Subcutaneous adipose tissue (tissue), 4 donors: Measurements from ENCODE around the gene KLF1. TPM values are rescaled to one million over a fixed set of nuclear protein-coding genes. Genes with fewer than 3 reads are reported as not detected.

Experiments
- CTCF ChIP-seq: fragments of 450-650 bp; IDR thresholded peaks from one replicate; pipeline ENCODE4 v1.5.1; 2016; ENCODE audit warnings: low read depth, mild to moderate bottlenecking, control low read depth, antibody characterized with exemption, moderate library complexity
- total RNA-seq, 4 donors: library from RNA; depleted of rRNA; stranded (reverse); fragments of >200 nt; gene quantifications; one replicate each; pipeline ENCODE4 v1.1.0, GENCODE V29; 2016

The KLF1 gene
- total RNA-seq, 4 donors from 2014 or later = not detected

- TF ChIP-seq CTCF = no peak
Observed at GRCh38 chr19:12924621-12925310, 37.8 kb upstream of the KLF1 start.

GRCh38 chr19:12922959-12923358 is 36.0 kb upstream of the KLF1 start:
- no peak for TF ChIP-seq CTCF

GRCh38 chr19:12921047-12921446 is 34.0 kb upstream of the KLF1 start:
- no peak for TF ChIP-seq CTCF

GRCh38 chr19:12918253-12918652 is 31.3 kb upstream of the KLF1 start:
- no peak for TF ChIP-seq CTCF

GRCh38 chr19:12913851-12914690 is 27.1 kb upstream of the KLF1 start:
- no peak for TF ChIP-seq CTCF

- TF ChIP-seq CTCF = no peak
Observed at GRCh38 chr19:12913011-12913561, 26.1 kb upstream of the KLF1 start.

GRCh38 chr19:12912571-12912970 is 25.6 kb upstream of the KLF1 start:
- no peak for TF ChIP-seq CTCF
